Stimulated activated CD8-positive, alpha-beta memory T cell treated with anti-CD3 and anti-CD28 coated beads, Interleukin-4, amount 100 ng/mL, for 1 hour (primary cell): Measurements from ENCODE around the gene CASP3.
"Not testable (repeated sequence)": the region's sequence is repeated elsewhere in the genome, so short reads cannot be mapped to it uniquely, and the experiment has no call there.

Experiments used
- DNase-seq, 2 donors: peaks; one replicate each; pipeline ENCODE4 v3.0.0-alpha.2; 2020; ENCODE audit warnings: low read depth in 2 of 2, low spot score in 1 of 2

The CASP3 gene

DNA sequence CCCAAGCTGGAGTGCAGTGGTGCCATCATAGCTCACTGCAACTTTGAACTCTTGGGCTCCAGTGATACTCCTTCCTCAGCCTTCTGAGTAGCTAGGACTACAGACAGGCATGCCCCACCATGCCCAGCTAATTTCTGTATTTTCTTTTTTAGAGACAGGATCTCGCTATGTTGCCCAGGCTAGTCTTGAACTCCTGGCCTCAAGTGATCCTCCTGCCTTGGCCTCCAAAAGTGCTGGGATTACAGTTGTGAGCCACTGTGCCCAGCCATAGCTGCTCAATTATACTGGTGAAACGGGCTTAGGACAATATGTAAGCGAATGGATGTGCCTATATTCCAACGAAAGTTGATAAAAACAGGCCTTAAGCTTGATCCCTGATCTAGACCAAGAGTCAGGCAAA, 13.1 kb downstream of the CASP3 start:
- DNase-seq = no peak

DNA sequence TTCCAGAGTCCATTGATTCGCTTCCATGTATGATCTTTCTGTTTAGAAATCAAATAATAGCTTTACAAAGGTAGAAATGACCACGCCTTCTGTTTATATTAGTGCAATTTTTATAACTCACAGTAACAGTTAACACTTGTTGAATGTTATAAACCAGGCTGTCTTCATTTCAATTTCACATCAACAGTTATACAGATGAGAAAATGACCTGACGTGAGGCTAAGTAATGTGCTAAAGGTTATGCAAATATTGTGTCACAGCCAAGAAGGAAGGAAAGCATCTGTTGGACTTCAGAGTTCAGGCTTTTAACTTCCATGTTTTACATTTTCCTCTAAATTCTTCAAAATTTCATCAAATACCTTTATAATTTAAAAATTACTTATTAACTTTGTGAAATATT, 13.9 kb downstream of the CASP3 start:
- no peak for DNase-seq

DNA sequence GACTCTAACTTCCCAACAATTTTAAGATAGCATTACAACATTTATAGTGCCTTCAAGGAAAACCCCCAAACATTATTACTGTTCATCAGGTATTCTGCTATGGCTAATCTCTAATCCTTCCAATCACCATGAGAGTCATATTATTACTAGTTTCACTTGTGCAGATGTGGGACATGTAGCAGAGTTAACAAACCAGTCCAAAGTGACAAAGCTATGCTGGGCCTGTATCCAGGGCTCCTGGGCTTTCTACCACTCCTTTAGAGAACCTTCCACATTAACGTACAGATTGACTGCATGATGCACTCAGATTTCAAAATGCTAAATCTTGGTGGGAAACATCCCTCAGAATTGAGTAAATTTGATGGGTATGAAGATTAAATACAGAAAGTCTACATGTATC, 16.4 kb downstream of the CASP3 start:
- DNase-seq = no peak

DNA sequence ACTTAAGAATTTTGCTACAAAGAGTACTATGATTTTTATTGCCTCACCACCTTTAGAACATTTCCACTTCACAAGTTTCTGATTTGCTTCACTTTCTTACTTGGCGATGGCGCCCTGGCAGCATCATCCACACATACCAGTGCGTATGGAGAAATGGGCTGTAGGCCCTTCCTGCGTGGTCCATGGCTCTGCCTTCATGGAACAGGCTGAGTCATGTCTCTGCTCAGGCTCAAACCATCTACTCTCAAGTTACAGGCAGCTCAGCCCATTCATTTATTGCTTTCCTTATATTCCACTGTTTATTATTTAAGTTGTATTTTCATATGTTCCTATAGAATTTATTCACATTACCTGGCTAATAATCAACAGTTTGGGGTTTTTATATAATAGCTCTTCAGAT, 21.1 kb downstream of the CASP3 start:
- DNase-seq = no peak

DNA sequence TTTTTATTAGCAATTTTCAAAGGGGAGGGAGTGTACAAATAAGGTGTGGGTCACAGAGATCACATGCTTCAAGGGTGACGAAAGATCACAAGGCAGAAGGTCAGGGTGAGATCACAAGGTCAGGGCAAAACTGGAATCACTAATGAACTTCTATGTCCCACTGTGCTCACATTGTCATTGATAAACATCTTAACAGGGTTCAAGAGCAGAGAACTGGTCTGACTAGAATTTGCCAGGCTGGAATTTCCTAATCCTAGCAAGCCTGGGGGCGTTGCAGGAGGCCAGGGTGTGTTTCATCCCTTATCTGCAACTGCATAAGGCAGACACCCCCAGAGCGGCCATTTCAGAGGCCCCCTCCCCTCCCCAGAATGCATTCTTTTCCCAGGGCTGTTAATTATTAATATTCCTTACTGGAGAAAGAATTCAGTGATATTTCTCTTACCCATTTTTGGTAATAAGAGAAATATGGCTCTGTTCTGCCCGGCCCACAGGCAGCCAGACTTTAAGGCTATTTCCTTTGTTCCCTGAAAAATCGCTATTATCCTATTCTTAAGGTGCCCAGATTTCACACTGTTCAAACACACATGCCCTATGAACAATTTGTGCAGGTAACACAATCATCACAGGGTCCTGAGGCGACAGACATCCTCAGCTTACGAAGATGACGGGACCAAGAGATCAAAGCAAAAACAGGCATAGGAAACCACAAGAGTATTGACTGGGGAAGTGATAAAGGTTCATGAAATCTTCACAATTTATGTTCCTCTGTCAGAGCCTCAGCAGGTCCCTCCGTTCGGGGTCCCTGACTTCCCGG, 23.3 kb downstream of the CASP3 start:
- not testable (repeated sequence) for DNase-seq

DNA sequence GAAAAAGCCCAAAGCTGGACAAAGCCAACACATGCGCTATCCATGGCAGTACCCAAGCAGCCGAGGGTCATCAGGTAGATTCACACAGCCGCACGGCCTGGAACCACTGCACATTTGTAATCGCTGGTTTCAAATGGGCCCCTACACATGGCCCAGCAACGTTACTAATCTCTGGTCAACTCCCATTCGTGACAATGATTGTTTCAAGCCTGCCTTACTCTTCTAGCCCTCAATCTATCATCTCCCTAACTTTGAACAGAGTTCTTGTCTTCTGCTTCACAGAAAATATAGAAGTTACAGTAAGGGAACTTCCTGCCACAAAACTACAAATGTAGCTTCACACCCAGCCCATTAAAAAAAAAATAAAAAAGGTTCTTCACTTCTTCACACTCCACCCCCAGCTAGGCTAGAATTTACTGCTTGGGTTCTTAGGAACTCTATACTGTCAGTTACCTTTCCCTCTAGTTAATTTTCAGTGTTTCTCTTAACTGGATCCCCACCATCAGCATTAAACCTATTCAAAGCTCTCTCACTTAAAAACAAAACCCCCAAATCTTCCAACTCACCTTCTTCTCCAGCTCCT, 24.2 kb downstream of the CASP3 start:
- no peak for DNase-seq

DNA sequence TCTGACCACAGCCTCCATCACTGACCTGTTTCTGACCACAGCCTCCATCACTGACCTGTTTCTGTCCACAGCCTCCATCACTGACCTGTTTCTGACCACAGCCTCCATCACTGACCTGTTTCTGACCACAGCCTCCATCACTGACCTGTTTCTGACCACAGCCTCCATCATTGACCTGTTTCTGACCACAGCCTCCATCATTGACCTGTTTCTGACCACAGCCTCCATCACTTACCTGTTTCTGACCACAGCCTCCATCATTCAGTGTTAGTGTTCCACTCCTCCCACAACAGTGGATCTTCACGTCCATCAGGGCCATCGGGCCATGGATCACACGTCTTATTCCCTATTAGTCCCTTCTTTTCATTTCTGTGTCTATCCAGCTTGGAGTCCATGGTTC, 24.7 kb downstream of the CASP3 start:
- not testable (repeated sequence) for DNase-seq

DNA sequence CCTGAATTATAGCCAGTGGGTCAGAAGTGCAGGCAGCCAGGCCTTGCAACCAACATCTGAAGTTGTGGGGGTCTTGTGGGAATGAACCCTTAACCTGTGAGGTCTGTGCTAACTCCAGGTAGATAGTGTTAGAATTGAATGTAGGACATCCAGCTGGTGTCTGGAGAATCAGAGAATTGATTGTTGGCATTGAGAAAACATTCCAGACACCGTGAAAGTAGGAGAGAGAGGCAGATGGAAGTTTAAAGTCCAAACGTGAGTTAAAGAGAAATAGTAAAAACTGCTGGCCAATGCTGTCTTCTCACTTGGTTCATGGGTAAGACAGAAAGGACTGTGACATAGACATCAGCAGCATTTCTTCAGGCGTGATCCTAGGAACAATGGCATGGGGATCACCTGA, 27.7 kb downstream of the CASP3 start:
- no peak for DNase-seq

DNA sequence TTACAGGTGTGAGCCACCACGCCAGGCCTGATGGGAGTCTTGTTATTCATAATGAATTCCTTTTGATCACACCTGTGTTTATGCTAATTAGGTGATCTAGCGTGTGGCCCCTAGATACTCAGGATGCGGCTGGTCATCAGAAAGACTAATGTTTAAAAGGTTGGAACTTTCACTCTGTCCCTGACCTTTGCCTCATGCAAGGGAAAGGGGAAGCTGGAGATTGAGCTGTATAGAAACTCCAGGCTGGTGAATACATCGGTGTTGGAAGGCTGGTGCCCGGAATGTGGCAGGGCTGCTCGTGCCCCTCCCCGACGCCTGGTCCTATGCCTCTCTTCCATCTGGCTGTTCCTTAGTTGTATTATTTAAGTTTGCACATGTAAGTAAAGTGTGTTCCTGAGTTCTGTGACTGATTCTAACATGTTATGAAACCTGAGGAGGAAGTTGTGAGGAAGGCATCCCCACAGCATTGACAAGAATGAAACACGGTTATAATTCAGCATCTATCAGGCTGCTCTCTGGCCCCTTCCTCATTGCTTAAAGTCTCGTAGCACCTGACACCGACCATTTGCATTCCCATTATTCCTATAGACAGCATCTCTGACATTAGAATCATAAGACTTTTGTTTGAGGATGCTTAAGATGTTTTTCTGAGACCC, 28.9 kb downstream of the CASP3 start:
- DNase-seq = no peak

DNA sequence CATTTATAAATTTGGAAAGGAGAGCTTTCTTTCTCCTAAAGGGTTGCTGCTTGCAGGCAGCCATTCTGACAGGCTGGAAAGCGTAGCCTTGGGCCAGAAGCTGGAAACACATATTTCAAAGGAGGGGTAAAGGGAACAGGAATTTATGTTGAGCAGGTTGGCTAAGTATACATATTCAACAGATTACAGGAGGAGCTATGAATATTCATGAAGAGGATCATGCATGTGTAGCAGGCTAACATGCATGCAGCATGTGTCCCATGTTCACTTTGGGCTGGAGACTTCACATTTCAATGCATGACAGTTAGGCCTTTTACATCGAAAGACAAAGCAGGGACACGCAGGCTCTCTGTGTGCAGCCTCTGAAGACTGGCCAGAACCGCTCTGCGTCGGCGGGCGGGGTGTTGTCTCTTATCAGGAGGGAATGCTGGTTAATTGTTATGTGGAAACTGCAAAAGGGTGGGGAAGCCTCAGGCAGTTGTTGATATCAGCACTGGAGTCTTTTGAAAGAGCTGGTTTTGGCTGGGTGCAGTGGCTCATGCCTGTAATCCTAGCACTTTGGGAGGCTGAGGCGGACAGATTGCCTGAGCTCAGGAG, 31.5 kb downstream of the CASP3 start:
- DNase-seq = no peak

DNA sequence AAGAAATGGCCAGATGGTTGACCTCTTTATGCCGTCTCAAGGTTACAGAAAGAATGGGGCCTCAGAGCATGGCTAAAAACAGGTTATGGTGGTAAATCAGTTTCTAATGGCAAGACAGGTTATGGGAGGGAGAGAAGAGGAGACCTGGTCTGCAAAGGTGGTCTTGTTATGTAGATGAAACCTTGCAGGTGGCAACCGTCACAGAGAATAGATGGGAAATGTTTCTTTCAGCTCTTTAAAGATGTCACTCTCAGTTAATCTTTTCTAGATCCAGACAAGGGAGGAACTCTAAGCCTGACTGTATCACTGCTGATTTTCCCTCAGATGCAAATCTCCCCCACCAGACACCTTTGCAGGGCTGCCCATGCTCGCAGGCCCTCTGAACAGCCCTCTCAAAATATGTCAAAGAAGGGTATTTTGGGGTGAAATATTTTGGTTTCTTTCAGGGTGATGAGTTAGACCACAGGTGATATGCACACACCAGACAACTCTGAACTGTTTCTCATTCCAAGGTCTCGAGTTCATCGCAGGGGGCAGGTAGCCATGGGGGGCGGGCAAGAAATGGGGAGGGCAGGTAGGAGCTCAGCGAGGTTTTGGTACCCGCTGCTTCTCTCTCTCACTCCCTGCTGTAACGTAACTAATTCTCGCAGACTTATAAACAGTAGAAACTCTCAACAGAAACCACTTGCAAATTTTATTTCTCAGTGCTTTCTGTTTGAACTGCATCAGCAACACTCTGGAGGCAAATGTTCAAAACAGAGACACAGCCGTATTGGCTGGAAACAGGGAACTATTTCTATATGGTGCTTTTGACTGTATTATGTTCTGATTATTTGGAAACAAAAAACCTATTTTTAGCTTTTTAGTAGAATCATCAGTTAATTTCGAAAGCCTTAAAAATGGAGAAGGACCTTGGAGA, 32.4 kb downstream of the CASP3 start:
- no peak for DNase-seq

DNA sequence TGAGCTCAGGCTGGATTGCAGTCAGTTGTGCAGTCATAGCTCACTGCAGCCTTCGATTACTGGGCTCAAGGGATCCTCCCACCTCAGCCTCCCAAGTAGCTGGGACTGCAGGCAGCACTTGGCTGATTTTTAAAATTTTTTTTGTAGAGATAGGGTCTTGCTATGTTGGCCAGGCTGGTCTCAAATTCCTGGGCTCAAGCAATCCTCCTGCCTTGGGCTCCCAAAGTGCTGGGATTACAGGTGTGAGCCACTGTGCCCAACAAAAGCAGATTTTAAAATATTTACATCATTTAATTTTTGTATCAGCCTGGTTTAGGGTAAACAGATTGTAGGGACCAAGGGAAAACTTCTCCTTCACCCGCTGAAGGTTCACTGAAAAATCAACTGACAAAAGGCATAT, 33.1 kb downstream of the CASP3 start:
- DNase-seq = not testable (repeated sequence)

DNA sequence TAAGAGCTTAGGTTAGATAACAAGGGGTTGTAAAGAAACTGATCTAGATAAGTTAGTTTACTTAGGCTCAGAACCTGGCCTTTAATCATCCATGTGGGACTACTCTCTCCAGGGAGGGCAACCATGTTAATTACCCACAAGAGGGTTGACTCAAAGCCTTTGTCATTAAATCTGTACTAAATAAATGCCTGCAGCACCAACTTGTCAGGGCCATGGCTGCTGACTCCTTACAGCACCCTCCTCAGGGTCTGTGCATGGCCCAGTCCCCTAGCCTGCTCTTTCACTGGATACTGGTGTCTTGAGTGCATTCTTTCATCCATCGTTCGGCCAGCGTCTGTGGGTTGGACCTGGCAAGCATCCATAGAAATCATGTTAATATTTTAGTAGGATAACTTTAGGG, 34.7 kb downstream of the CASP3 start:
- no peak for DNase-seq

DNA sequence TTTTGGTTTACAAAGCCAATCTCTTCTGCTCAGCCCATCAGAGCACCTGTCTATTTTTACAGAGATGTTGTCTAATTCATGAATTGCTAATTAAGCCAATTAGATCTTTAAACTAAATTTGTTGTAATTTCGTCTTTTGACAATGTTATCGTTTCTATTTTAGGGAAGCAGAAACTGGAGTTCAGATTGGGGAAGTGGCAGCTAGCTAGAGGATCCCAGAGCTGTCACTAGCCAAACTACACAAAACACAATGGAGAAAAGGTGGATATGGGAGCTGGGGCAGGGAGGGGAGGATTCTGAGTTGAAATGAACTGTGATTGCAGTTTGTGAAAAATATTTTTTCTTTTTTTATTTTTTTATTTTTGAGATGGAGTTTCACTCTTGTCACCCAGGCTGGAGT, 35.8 kb downstream of the CASP3 start:
- no peak for DNase-seq

DNA sequence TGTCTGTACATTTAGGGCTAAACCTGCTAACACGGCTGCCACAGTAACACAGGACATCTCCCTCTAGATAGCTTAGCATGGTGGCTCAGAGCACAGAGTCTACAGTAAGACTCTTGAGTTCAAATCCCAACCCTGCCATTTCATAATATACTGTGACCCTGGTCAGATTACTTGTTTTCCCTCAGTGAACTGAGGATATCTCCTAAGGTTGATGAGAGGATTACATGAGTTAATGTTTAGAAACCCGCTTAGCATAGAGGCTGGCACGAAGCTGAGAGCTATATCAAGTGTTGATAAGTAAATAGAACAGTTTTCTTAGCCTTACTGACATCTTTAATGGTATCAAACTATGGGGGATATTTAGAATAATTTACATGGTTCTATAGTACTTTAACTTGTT, 37.2 kb downstream of the CASP3 start:
- DNase-seq = no peak

DNA sequence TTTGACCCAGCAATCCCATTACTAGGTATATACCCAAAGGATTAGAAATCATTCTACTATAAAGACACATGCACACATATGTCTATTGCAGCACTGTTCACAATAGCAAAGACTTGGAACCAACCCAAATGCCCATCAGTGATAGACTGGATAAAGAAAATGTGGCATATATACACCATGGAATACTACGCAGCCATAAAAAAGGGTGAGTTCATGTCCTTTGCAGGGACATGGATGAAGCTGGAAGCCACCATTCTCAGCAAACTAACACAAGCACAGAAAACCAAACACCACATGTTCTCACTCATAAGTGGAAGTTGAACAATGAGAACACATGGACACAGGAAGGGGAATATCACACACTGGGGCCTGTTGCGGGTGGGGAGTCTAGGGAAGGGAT, 41.8 kb downstream of the CASP3 start:
- DNase-seq = not testable (repeated sequence)

DNA sequence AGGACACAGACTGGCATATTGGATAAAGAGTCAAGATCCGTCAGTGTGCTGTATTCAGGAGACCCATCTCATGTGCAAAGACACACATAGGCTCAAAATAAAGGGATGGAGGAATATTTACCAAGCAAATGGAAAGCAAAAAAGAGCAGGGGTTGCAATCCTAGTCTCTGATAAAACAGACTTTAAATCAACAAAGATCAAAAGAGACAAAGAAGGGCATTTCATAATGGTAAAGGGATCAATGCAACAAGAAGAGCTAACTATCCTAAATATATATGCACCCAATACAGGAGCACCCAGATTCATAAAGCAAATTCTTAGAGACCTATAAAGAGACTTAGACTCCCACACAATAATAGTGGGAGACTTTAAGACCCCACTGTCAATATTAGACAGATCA, 46.4 kb downstream of the CASP3 start:
- not testable (repeated sequence) for DNase-seq

DNA sequence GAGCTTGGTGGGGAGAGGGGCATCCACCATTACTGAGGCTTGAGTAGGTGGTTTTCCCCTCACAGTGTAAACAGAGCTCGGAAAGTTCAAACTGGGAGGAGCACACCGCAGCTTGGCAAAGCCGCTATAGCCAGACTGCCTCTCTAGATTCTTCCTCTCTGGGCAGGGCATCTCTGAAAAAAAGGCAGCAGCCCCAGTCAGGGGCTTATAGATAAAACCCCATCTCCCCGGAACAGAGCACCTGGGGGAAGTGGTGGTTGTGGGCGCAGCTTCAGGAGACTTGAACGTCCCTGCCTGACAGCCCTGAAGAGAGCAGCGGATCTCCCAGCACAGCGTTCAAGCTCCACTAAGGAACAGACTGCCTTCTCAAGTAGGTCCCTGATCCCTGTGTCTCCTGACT, 48.3 kb downstream of the CASP3 start:
- not testable (repeated sequence) for DNase-seq

DNA sequence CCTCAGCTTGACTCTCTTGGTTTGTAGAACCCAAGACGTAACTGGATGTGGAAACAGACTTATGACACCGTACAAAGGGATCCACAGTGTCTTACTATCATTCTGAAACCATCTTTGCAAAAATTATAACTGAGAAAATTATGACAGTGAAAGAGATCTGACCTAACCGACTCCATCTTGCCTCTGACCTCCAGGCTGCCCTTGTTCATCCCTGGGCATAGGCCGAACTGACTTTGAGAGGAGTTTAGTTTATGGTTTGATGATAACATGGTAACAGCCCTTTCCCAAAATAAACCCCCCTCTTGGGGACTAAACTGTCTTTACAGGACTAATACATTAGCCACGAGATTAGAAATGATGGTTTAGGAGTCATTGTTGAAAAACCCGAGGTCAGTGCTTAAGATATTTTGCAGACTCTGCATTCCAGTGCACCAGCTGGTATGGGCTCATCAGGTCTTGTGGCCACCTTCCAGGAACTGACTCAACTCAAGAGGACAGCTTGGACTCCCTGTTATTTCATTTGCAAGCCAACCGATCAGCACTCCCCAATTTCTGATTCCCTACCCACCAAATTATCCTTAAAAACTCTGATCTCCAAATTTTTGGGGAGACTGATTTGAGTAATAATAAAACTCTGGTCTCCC, 49.6 kb downstream of the CASP3 start:
- no peak for DNase-seq

DNA sequence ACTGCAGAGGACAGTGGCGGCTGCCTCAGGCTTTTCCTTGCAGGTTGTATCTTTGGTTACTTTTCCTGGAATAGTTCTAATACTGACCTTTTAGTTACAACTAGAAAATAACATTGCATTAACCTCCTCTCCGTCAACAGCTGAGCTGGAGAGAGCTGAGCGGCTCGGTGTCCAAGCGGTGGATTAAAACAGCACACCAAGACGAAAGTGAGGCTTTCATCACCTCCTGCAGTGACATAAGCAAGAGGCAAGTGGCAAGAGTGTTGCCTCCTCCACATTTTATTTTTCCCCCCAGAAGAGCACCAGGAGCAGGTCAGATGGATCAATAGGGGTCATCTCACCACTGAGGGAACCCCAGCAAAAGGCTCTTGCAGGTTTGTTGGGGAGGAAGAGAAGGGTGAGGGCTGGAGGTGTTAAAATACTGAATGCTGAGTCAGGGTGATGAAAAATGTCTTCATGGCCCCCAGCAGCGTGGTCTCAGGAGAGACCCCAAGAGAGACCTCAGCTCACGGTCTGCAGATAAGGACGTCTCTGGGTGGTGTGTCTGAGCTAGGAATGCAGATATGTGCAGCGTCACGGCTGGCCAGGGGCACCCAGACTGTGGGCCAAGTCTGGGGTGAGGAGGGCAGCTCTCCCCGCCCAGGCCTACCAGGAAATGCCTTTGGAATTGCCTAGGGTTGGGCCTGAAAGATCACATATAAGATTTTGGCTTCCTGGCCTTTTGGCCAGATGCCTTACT, 50.3 kb downstream of the CASP3 start:
- no peak for DNase-seq
